Ishikawa (cell line): ENCODE measurements around the gene FN3K.

ENCODE experiments used
- NFIC ChIP-seq: IDR thresholded peaks from 2 replicates; pipeline ENCODE4 v1.6.1; 2012
- RAD21 ChIP-seq: IDR thresholded peaks from 2 replicates; pipeline ENCODE4 v1.6.1; 2012; ENCODE audit warnings: low read depth
- REST ChIP-seq: IDR thresholded peaks from 2 replicates; pipeline ENCODE4 v1.6.1; 2012; ENCODE audit warnings: low read depth, mild to moderate bottlenecking
- TCF12 ChIP-seq: IDR thresholded peaks from 2 replicates; pipeline ENCODE4 v1.6.1; 2012; ENCODE audit warnings: low read depth
- TF ChIP-seq, protein P1 (sequence below): IDR thresholded peaks from 2 replicates; pipeline ENCODE4 v1.6.1; 2012

- TF ChIP-seq RAD21 (no peak), TCF12 (no peak), REST (no peak), NFIC (no peak)
- TF ChIP-seq, protein P1, sequence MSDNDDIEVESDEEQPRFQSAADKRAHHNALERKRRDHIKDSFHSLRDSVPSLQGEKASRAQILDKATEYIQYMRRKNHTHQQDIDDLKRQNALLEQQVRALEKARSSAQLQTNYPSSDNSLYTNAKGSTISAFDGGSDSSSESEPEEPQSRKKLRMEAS = no peak
Measured at GRCh38 chr17:82709024-82709675, 26.3 kb upstream of the FN3K start.
